AG09319 (cell line): Measurements from ENCODE around the gene DNASE1L1.

Source experiments
- DNase-seq: peaks from one replicate; pipeline ENCODE4 v3.0.0-alpha.2; 2010; ENCODE audit warnings: low read depth; ENCODE audit errors: extremely low read depth
- CTCF ChIP-seq: IDR thresholded peaks from 2 replicates; pipeline ENCODE4 v1.5.1; 2011; ENCODE audit warnings: low read depth, mild to moderate bottlenecking, inconsistent platforms, low read length, moderate library complexity

The DNASE1L1 gene

GRCh38 chrX:154354013-154354412 lies 55.0 kb downstream of the DNASE1L1 start:
- no peak for DNase-seq
- TF ChIP-seq CTCF = no peak

- no peak for TF ChIP-seq CTCF
- no peak for DNase-seq
Measured at GRCh38 chrX:154353172-154353843, 55.7 kb downstream of the DNASE1L1 start.

GRCh38 chrX:154352466-154352865 lies 56.6 kb downstream of the DNASE1L1 start:
- no peak for DNase-seq
- TF ChIP-seq CTCF = no peak

- DNase-seq = no peak
- TF ChIP-seq CTCF = no peak
Measured at GRCh38 chrX:154352012-154352401, 57.0 kb downstream of the DNASE1L1 start.
